Hepatocyte (in vitro differentiated cells): ENCODE measurements around the gene CCDC27. TPM values are rescaled to one million over a fixed set of nuclear protein-coding genes. Genes with fewer than 3 reads are reported as not detected.

Experiments used
- DNase-seq: peaks from one replicate; pipeline ENCODE4 v3.0.0-alpha.2; 2016; ENCODE audit warnings: low spot score
- H2AFZ ChIP-seq: fragments of 200-600 bp; sonication (generic); 2 replicates; pipeline ENCODE4 v1.6.0; 2016; ENCODE audit warnings: antibody characterized with exemption, mild to moderate bottlenecking
- H3K27ac ChIP-seq: fragments of 200-600 bp; sonication (generic); 2 replicates; pipeline ENCODE4 v1.5.1; 2016; ENCODE audit warnings: mild to moderate bottlenecking
- H3K27me3 ChIP-seq: fragments of 200-600 bp; sonication (generic); 2 replicates; pipeline ENCODE4 v1.6.1; 2016
- H3K36me3 ChIP-seq: fragments of 200-600 bp; sonication (generic); replicated peaks from 2 replicates; pipeline ENCODE4 v1.5.1; 2016; ENCODE audit warnings: low read depth; ENCODE audit not compliant: insufficient read depth
- H3K4me1 ChIP-seq: fragments of 200-600 bp; sonication (generic); 2 replicates; pipeline ENCODE4 v1.5.1; 2016; ENCODE audit warnings: mild to moderate bottlenecking, moderate library complexity; ENCODE audit not compliant: insufficient read depth
- H3K4me2 ChIP-seq: fragments of 200-600 bp; sonication (generic); 2 replicates; pipeline ENCODE4 v1.6.0; 2016
- H3K4me3 ChIP-seq: fragments of 200-600 bp; sonication (generic); 2 replicates; pipeline ENCODE4 v1.5.1; 2016; ENCODE audit warnings: mild to moderate bottlenecking
- H3K79me2 ChIP-seq: fragments of 200-600 bp; sonication (generic); 2 replicates; pipeline ENCODE4 v1.6.0; 2017; ENCODE audit warnings: mild to moderate bottlenecking
- H3K9me2 ChIP-seq: fragments of 200-600 bp; sonication (generic); replicated peaks from 2 replicates; pipeline ENCODE4 v1.6.0; 2017; ENCODE audit warnings: mild to moderate bottlenecking; ENCODE audit not compliant: insufficient read depth
- H3K9me3 ChIP-seq: fragments of 200-600 bp; sonication (generic); 2 replicates; pipeline ENCODE4 v1.5.1; 2016; ENCODE audit warnings: low read depth, mild to moderate bottlenecking
- H4K20me1 ChIP-seq: fragments of 200-600 bp; sonication (generic); 2 replicates; pipeline ENCODE4 v1.6.0; 2016; ENCODE audit warnings: mild to moderate bottlenecking; ENCODE audit not compliant: insufficient read depth, poor library complexity, severe bottlenecking
- EZH2 ChIP-seq: fragments of 200-600 bp; sonication (generic); IDR thresholded peaks from 2 replicates; pipeline ENCODE4 v1.6.1; 2016; ENCODE audit warnings: antibody characterized with exemption, mild to moderate bottlenecking, borderline replicate concordance
- EZH2phosphoT487 ChIP-seq: fragments of 200-600 bp; sonication (generic); IDR thresholded peaks from one replicate; pipeline ENCODE4 v1.6.1; 2018; ENCODE audit warnings: antibody characterized with exemption, mild to moderate bottlenecking, low read depth, moderate library complexity; ENCODE audit not compliant: unreplicated experiment, severe bottlenecking
- WGBS: methylation state at CpG from one replicate; pipeline ENCODE4 v1.1.6; 2016; ENCODE audit warnings: low lambda C conversion rate; ENCODE audit errors: missing lambda C conversion rate; 5-methylcytosine and 5-hydroxymethylcytosine counted together
- polyA plus RNA-seq: library from polyadenylated mRNA; unstranded; fragments of >200 nt; fragmentation: Nextera tagmentation; extraction: Ambion mirVana; gene quantifications from 2 replicates; pipeline ENCODE4 v1.2.1, GENCODE V29; 2016
- total RNA-seq: library from RNA; depleted of rRNA; stranded (reverse); fragments of >200 nt; gene quantifications from 2 replicates; pipeline ENCODE4 v1.2.3, GENCODE V29; 2014
- TF ChIP-seq, protein P1 (sequence below): fragments of 200-600 bp; sonication (generic); IDR thresholded peaks from 2 replicates; pipeline ENCODE4 v1.5.1; 2016; ENCODE audit warnings: antibody characterized with exemption, mild to moderate bottlenecking; ENCODE audit not compliant: poor library complexity

The CCDC27 gene
- total and polyA plus RNA-seq, 2 experiments from 2014 or later: 0.17 to 0.59 TPM

- WGBS: 91% methylated on average over 40 of the region's 42 CpGs
- Histone ChIP-seq H3K4me3 (no peak overlapping the region), H3K9me3 (no peaks in the 10 kb centered on the region), H3K4me1 (no peaks in the 10 kb centered on the region), H3K27me3 (no peaks in the 10 kb centered on the region), H3K36me3 (no peaks in the 10 kb centered on the region), H3K27ac (no peak overlapping the region), H3K79me2 (no peaks in the 10 kb centered on the region), H3K9me2 (no peaks in the 10 kb centered on the region), H3K4me2 (no peak overlapping the region), H4K20me1 (no peaks in the 10 kb centered on the region), H2AFZ (no peak overlapping the region)
- TF ChIP-seq EZH2 (no peak), EZH2phosphoT487 (no peak)
- TF ChIP-seq, protein P1, sequence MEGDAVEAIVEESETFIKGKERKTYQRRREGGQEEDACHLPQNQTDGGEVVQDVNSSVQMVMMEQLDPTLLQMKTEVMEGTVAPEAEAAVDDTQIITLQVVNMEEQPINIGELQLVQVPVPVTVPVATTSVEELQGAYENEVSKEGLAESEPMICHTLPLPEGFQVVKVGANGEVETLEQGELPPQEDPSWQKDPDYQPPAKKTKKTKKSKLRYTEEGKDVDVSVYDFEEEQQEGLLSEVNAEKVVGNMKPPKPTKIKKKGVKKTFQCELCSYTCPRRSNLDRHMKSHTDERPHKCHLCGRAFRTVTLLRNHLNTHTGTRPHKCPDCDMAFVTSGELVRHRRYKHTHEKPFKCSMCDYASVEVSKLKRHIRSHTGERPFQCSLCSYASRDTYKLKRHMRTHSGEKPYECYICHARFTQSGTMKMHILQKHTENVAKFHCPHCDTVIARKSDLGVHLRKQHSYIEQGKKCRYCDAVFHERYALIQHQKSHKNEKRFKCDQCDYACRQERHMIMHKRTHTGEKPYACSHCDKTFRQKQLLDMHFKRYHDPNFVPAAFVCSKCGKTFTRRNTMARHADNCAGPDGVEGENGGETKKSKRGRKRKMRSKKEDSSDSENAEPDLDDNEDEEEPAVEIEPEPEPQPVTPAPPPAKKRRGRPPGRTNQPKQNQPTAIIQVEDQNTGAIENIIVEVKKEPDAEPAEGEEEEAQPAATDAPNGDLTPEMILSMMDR: no peak
- no peak for DNase-seq
Observed at GRCh38 chr1:3814771-3815561, 62.7 kb downstream of the CCDC27 start.

DNA sequence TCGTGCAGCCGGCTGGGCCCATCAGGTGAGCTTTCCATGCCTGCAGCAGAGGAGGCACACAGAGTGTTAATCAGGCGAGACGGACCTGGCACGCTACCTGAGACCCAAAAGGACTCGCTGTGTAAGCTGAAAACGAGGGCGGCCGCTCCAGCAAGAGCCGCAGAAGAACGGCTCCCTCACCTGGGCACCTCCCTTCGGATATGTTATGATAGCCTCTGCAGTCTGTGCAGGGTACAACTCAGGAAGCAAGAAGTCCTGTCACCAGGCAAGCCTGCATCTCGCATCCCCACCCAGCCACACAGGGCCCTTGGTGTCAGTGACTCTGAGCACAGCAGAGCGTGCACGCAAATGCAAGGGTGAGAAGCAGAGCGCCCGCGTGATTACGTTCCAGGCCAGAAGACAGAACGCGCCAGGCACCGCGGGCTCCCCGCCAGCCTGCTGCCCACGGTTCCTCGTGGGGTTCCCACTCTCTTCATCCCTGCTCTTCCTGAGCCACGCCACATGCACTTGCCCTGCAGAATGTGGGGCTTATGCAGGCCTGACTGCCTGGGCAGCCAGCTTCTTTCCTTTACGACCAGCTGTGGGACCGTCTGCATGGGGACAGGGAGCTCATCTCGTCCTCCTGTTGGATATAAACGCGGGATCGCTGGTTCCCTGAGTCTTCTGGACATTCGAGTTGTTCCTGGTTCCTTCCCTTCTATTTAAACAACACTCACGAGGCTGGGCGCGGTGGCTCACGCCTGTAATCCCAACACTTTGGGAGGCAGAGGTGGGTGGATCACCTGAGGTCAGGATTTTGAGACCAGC is 64.3 kb downstream of the CCDC27 start:
- no peak for DNase-seq
- no peaks in the 10 kb centered on the region for H3K36me3 ChIP-seq
- no peaks in the 10 kb centered on the region for H3K4me1 ChIP-seq
- H3K27me3 ChIP-seq: no peaks in the 10 kb centered on the region
- TF ChIP-seq, protein P1: no peak
- TF ChIP-seq EZH2 (no peak), EZH2phosphoT487 (no peak)
- H3K27ac ChIP-seq: no peak overlapping the region
- no peaks in the 10 kb centered on the region for H4K20me1 ChIP-seq
- no peak overlapping the region for H3K4me3 ChIP-seq
- no peak overlapping the region for H2AFZ ChIP-seq
- H3K9me3 ChIP-seq: no peaks in the 10 kb centered on the region
- H3K9me2 ChIP-seq: no peaks in the 10 kb centered on the region
- no peaks in the 10 kb centered on the region for H3K79me2 ChIP-seq
- no peak overlapping the region for H3K4me2 ChIP-seq
- 92% methylated on average over 38 of the region's 38 CpGs for WGBS

- H4K20me1 ChIP-seq: no peaks in the 10 kb centered on the region
- 97% methylated on average over 16 of the region's 17 CpGs for WGBS
- H3K27ac ChIP-seq: no peak overlapping the region
- H3K36me3 ChIP-seq: no peaks in the 10 kb centered on the region
- no peak for DNase-seq
- H3K4me3 ChIP-seq: no peak overlapping the region
- no peaks in the 10 kb centered on the region for H3K9me2 ChIP-seq
- no peaks in the 10 kb centered on the region for H3K27me3 ChIP-seq
- no peak for TF ChIP-seq EZH2
- TF ChIP-seq, protein P1: no peak
- no peak for TF ChIP-seq EZH2phosphoT487
- no peaks in the 10 kb centered on the region for H3K79me2 ChIP-seq
- H3K9me3 ChIP-seq: no peaks in the 10 kb centered on the region
- no peaks in the 10 kb centered on the region for H3K4me1 ChIP-seq
- H3K4me2 ChIP-seq: no peak overlapping the region
- no peak overlapping the region for H2AFZ ChIP-seq
Observed at GRCh38 chr1:3817138-3817740, 65.0 kb downstream of the CCDC27 start.
